HCT116 (cell line): ENCODE measurements around the gene HOXC13.

Experiments used
- POLR2A ChIP-seq: IDR thresholded peaks from 2 replicates; pipeline ENCODE4 v1.7.0; 2011; ENCODE audit warnings: borderline replicate concordance; ENCODE audit not compliant: insufficient read depth, insufficient read length; ENCODE audit errors: extremely low read depth
- REST ChIP-seq: IDR thresholded peaks from 2 replicates; pipeline ENCODE4 v1.6.1; 2012; ENCODE audit warnings: low read depth
- SIN3A ChIP-seq: IDR thresholded peaks from 2 replicates; pipeline ENCODE4 v1.6.1; 2012; ENCODE audit warnings: low read depth

DNA sequence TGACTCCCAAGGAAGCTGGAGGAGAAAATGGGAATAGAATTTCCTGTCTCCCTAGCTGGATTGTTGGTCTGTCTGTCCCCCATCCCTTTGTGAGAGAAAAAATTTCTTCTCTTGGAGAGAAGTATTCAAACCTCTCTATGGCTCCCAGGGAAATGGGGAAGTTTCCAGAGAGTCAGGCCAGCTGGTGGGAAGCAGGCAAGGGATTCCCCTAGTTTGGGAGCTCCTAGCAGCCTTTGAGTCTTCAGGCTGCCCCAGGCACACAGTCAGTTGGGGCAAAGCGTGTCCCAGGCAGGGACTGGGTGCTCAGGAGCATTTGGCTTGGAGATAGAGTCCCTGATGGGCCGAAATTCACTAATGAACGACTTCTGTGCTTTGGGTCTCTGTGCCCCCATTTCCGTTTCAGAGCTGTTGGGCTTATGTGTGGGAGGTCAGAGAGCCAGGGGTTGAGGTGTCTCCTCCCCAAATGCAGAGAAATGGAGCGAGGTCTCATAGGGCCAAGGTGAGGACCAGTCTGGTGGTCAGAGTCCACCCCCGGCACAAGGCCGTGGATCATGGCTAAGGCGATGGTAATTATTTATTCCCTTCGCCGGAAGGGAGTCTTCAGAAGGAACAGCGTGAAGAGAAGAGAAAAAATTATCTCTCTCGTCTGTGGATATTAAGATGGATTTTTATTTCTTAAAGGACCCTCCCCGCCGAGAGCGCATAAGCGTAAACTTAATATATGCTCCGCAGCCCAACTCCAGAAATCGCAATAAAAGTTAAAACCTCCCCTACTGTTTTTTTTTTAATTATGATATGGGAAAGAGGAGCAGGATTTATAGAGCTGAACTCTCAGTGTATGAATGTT, 54.8 kb downstream of the HOXC13 start:
- TF ChIP-seq POLR2A (no peak), REST (no peak), SIN3A (no peak)
